ENCODE data around the gene TEAD1.

DNA sequence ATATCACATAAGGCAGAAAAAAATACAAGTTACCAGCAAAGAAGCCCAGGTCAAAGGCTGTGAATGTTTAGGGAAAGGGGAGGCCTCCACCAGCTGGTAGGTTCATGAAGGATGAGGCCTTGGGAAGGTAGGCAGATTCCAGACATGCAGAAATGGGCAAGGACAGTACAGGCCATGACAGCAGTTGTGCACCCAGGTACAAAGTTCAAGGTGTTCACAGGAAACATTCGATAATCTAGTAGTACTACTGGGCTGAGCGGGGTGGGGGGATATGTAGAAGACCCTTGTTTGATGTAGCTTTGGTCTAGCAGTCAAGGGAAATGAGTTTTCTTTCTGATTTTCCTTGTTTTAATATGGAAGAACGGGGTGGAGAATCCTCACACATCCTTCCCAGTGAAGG lies 182.1 kb downstream of the TEAD1 start:
- no peak for TF ChIP-seq POLR2A (IDR thresholded peaks at IDR 0.05)
- TF ChIP-seq, protein P1, sequence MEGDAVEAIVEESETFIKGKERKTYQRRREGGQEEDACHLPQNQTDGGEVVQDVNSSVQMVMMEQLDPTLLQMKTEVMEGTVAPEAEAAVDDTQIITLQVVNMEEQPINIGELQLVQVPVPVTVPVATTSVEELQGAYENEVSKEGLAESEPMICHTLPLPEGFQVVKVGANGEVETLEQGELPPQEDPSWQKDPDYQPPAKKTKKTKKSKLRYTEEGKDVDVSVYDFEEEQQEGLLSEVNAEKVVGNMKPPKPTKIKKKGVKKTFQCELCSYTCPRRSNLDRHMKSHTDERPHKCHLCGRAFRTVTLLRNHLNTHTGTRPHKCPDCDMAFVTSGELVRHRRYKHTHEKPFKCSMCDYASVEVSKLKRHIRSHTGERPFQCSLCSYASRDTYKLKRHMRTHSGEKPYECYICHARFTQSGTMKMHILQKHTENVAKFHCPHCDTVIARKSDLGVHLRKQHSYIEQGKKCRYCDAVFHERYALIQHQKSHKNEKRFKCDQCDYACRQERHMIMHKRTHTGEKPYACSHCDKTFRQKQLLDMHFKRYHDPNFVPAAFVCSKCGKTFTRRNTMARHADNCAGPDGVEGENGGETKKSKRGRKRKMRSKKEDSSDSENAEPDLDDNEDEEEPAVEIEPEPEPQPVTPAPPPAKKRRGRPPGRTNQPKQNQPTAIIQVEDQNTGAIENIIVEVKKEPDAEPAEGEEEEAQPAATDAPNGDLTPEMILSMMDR (IDR thresholded peaks at IDR 0.05), result no peak

Data from gastroesophageal sphincter (tissue), 3 donors.